ENCODE measurements around the gene PRDM4. TPM values are rescaled to one million over a fixed set of nuclear protein-coding genes. Genes with fewer than 3 reads are reported as not detected.

PRDM4 gene, protein sequence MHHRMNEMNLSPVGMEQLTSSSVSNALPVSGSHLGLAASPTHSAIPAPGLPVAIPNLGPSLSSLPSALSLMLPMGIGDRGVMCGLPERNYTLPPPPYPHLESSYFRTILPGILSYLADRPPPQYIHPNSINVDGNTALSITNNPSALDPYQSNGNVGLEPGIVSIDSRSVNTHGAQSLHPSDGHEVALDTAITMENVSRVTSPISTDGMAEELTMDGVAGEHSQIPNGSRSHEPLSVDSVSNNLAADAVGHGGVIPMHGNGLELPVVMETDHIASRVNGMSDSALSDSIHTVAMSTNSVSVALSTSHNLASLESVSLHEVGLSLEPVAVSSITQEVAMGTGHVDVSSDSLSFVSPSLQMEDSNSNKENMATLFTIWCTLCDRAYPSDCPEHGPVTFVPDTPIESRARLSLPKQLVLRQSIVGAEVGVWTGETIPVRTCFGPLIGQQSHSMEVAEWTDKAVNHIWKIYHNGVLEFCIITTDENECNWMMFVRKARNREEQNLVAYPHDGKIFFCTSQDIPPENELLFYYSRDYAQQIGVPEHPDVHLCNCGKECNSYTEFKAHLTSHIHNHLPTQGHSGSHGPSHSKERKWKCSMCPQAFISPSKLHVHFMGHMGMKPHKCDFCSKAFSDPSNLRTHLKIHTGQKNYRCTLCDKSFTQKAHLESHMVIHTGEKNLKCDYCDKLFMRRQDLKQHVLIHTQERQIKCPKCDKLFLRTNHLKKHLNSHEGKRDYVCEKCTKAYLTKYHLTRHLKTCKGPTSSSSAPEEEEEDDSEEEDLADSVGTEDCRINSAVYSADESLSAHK
- polyA plus RNA-seq (ENCODE audit: insufficient read length in 3 of 3), result 10 to 100 TPM; 39.7 to 44.1 (median 41.1) TPM

DNA sequence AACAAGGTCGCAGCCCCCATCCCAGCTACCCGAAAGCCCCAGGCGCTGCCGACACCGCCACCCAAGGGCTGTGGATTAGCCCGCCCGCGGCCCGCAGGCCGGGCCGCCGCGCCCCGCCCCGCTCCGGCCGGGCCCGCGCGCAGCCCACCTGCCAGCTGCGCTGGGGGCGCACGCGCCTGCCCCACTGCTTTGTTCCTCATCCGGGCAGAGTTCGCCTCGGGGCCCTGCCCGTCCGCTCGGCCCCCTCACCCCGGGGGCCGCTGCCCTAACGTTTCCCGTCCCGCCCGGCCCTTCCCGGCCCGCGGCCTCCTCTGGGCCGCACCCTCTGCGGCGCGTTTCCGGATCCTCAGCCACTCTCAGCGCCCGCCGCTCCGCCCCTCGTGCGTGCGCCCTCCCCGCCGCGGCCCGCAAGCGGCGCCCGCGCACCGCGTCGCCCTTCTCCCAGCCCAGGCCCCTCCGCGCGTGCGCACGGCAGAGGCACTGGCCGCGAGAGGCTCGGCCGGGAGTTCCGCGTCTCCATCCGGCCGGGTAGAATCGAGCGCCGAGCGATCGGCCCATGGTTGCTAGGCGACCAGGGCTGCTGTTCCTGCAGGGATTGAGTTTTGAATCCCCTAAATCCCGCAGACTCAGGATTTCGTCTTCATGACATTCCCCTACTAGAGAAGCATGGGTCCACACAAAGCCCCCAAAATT is at the start of gene PRDM4:
Gene PRDM4 (minus strand): TSS at position 329 of the 693 bp plus-strand sequence. CDS start 622 bp downstream, outside the sequence.
- peak; percentile 82 to 93 (median 85) for DNase-seq (ENCODE audit: low read depth in 3 of 3, low spot score in 2 of 3)

DNA sequence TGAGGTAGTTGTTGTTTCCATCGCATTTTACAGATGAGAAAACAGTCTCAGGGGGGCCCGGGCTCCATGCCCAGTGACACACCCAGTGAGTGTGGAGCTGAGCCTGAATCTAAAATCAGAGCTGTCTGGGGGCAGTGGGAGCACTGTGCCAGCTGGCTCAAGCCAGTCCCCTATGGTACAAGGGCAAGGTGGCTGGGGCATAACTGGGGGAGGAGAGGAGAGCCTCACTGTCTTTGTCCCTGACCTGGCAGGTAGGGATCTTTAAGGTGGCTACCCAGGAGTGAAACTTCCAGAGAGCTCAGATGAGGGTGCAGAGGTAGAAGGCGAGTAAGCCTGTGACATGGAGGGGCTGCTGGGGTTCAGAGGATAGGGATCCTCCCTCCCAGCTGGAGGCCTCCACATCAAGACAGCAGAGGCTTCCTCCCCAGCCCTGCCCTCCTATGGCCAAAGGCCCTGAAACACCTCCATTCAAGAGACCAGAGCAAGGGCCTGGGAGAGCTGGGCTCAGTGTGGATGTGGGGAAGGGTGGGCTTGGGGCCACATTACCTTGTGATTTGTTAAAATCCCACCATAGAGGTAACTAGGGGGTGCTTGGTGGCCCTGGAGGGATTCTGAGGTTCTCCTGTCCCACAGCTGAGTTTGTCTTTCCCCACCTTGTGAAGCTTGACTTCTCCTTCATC is 46.7 kb upstream of the PRDM4 start:
- DNase-seq (ENCODE audit: low read depth in 3 of 3, low spot score in 2 of 3), result no peak

DNA sequence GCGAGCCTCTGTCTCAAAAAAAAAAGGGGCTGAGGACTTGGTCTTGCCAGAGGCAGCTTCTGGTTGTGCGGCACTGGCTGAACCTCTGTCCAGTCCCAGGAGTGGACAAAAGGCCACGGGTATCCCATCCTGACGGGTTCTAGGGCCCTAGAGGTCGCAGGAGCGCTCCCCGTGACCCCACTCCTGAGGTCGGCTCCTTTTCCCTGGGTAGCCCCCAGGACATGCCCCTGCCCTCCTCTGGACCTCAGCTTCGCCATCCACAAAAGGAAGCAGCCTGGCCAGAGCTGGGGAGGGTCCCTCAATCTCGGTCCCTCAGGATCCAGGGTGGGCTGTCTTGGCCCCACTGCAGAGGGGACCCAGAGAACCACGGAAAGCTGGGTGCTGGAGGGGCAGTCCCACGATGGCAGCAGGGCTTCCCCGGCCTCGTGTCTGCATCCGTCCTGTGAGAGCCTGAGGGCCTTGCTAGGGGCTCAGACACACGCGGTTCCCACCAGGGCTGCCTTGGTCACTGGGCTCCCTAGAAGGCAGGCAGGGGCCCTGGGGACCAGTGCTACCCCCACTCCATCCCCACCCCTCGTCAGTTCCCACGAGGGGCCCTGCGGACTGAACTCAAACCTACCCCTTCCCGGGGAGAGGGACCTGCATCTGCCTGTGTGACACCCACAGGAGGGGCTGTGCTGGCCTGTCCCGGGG is 44.7 kb upstream of the PRDM4 start:
- no peak for DNase-seq (ENCODE audit: low read depth in 3 of 3, low spot score in 2 of 3)

DNA sequence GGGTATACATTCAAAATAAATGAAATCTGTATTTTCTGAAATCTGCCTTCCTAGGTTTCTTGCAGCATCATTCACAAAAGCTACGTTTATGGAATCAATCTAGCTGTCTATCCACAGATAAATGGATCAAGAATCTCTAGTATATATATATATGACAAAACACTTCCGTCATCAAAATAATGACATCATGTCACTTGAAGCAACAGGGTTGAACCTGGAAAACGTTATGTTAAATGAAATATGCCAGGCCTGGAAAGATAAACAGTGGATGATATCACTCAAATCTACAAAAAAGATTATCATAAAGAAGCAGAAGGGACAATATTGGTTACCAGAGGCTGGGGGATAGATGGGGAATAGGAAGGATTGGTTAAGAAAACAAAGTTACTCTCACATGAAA is 42.2 kb upstream of the PRDM4 start:
- DNase-seq (ENCODE audit: low read depth in 3 of 3, low spot score in 2 of 3), result no peak

DNA sequence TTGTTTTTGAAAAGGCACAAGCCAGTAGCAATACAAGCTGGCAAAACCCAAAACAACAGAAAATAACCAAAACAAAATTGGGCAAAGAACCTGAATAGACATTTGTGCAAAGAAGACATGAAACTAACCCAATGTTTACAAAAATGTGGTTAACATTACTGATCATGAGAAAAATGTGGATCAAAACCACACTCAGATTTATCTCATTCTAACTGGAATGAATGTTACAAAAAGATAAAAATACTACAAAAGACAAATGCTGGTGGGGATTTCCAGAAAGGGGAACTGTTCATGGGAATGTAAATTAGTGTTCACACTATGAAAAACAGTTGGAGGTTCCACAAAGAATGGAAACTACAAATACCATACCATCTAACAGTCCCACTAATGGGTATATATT is 40.2 kb upstream of the PRDM4 start:
- no peak for DNase-seq (ENCODE audit: low read depth in 3 of 3, low spot score in 2 of 3)

DNA sequence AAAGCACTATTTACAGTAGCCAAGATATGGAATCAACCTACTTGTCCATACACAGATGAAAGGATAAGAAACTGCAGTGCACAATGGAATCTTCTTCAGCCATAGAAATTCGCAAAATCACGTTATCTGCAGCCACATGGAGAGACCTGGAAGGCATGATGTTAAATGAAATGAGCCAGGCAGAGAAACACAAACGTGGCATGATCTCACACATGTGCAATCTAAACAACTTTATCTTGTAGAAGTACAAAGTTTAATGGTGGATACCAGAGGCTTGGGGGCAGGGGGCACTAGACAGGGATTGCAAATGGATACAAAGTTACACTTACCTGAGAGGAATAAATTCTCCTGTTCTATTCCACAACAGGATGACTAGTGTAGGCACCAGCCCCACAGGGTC is 37.6 kb upstream of the PRDM4 start:
- no peak for DNase-seq (ENCODE audit: low read depth in 3 of 3, low spot score in 2 of 3)

DNA sequence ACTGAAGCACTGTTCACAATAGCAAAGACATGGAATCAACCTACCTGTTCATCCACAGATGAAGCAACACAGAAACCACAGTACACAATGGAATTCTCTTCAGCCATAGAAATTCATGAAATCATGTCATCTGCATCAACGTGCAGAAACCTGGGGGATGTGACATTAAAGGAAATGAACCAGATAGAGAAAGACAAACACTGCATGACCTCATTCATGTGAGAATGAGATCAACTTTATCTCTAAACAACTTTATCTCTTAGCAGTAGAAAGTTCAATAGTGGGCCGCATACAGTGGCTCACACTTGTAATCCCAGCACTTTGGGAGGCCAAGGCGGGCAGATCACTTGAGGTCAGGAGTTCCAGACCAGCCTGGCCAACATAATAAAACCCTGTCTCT is 33.5 kb upstream of the PRDM4 start:
- DNase-seq (ENCODE audit: low read depth in 3 of 3, low spot score in 2 of 3), result no peak

DNA sequence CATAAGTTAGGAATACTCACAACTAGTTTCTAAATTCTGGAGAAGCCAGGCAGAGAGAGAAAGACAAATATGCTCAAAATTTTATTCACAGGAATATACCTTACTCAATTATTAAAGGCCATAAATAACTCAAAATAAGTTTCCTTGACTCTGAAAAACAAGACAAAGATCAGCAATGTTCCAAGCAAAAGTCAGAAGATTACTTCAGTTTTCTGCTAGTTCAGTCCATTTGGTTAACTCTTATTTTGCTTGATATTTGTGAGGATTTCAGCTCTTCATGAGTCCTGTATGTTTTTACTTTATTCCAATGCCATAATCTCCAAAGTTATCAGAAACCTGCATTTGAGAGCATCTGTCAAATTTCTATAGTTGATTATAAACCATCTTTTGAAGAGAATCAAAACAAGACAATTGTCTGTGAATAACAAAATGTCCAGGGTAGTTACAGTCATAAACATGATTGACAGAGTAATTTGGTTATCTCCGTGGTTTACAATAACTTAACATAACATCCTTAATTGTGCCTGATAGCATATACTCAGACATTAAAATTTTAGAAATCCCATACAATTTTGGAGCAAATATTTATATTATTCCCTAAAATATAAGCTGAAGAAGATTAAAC is 30.6 kb upstream of the PRDM4 start:
- DNase-seq (ENCODE audit: low read depth in 3 of 3, low spot score in 2 of 3), result no peak

DNA sequence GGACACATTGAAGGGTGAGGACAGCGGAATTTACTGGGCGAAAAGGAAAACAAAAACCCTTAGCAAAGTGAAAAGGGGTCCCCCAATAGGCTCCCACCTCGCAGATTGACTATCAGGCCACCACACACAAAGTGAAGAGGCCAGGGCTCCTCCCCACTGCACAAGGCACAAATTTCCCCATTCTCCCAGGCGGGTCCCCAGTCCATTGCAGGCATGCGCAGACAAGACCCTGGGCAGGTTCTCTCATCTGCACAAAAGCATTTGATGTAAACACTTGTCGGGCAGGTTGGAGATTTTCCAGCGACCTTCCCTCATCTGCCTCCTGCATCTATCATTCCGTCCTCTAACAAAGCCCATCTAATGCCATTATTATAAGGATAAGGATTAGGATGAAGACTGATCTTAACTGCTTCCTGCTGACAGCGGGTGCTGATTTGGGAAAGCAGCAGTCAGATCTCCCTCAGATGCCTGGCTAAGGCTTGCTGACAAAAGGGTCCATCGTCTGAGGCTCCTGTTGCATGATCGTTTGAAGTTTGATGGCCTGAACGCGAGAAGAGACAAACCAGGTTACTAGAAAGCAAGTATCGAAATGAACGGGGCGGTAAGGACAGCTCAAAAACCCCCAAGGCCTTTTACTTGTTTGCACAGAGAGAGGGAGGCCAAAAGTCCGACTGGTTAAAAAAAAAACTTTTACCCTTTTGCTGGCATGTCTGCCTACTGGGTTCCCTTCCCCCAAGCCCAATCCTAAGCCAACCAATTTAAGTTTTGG is 27.9 kb upstream of the PRDM4 start:
- no peak for DNase-seq (ENCODE audit: low read depth in 3 of 3, low spot score in 2 of 3)

DNA sequence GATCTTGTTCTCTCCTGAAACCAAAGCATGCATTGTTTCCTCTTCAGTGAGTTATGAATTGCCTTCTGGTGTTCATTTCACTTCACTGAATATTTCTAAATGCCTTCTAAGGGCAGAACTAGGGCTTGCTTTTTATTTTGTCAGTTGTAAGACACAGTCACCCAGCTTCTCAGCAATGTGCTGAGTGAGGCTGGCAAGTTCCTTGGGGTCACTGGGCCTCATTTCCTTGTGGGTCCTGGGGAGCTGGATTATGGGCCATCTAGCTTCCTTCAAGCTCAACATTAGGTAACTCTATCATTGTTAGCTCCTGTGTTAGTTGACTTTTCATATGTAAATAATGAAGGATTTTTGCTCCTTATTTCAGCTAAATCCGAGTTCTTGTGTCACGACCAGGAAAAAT is 27.3 kb upstream of the PRDM4 start:
- DNase-seq (ENCODE audit: low read depth in 3 of 3, low spot score in 2 of 3), result no peak

DNA sequence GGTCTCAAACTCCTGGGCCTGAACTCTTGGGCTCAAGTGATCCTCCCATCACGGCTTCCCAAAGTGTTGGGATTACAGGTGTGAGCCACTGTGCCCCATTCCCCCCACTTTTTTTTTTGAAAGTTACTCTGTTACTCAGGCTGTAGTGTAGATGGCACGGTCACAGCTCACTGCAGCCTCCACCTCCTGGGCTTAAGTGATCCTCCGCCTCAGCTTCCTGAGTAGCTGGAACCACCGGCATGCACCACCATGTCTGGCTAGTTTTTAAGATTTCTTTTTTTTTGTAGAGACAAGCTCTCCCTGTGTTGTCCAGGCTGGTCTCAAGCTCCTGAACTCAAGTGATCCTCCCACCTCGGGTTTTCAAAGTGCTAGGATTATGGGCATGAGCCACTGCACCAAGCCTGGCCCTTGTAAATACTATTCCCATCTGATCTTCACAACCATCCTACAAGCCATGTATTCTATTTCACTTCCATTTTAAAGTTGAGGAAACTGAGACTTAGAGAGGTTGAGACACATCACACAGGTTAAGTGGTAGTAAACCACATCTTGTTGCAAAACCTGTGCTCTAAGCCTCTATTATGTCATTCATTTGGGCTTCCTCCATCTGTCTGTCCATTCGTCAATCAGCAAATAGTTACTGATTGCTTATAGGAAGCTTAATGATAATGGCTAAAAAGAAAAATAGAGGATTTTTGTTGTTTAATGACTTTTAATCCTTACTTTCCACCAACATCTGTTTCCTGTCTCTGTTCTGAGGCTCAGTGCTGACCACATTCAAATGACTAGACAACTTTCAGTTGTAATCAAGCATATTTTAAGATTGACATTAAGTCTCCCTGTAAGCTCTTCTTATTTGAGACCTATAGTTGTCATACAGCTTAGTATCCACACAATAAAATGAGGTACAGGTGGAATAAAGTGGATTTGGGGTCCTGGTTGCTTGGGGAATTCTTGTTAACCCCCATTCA is 22.8 kb upstream of the PRDM4 start:
- DNase-seq (ENCODE audit: low read depth in 3 of 3, low spot score in 2 of 3), result no peak

DNA sequence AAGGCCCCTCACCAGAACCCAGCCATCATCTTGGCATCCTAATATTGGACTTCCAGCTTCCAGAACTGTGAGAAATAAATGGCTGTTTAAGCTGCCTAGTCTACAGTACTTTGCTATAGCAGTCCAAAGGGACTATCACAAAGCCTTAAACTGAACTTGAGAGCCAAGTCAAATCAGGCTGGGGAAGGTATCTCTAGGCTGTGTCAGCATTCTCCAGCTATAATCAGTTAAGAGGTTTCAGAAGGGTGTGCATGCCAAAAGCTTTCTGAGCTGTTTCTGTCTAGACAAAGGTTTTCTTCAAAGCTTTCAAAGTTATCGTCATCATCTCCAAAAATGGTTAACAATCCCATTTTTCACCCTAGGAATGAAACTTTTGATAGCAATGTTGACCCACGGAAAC is 21.1 kb upstream of the PRDM4 start:
- DNase-seq (ENCODE audit: low read depth in 3 of 3, low spot score in 2 of 3), result no peak

DNA sequence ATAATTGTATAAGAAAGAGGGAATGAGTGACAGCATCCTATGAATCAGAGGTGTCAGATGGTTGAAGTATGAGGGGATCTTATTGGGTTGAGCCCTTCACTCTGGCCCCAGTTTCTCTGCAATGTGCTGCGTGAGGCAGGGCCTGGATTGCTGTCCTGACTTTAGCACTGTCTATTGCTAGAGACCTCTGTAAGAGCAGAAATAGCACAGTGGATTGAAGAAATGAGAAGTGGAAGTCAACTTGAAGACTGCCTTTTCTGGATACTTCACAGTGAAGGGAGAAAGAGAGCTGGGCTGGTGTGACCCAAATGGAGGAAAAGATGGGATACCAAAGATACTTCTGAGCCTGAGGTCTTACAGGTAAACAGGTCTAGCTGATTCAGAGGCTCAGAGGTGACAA is 19.4 kb upstream of the PRDM4 start:
- no peak for DNase-seq (ENCODE audit: low read depth in 3 of 3, low spot score in 2 of 3)

DNA sequence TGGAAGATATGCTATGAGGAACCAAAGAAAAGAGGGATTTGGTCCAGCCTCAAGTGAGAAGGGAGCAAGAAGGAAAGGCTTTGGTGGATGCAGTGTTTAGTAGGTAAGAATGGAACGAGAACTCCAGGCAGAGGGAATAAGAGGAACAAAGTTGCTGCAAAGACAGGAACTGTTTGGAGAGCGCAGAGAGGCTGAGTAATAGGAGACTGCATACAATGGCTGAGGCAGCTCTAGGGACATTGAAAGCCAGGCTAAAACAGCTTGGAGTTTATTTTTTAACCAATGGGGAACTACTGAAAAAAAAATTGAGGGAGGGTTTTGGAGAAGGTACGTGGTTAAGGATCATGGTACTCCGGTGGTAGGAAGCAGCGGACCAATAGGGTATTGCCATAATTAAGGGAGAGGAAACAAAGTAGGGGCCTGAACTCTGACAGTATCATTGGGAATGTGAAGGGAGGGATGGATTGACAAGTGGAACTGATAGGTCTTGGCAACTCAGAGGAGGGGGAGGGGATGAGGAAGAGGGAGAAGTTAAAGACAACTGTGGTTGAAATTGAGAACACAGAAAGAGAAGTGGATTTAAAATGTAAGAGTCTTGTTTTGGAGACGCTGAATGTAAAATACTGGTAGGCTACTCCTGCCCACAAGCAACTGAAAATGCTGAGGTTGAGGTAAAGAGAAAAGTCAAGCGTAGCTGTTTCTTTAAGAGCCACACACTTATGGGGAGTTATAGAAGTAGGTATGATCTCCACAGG is 18.3 kb upstream of the PRDM4 start:
- no peak for DNase-seq (ENCODE audit: low read depth in 3 of 3, low spot score in 2 of 3)

DNA sequence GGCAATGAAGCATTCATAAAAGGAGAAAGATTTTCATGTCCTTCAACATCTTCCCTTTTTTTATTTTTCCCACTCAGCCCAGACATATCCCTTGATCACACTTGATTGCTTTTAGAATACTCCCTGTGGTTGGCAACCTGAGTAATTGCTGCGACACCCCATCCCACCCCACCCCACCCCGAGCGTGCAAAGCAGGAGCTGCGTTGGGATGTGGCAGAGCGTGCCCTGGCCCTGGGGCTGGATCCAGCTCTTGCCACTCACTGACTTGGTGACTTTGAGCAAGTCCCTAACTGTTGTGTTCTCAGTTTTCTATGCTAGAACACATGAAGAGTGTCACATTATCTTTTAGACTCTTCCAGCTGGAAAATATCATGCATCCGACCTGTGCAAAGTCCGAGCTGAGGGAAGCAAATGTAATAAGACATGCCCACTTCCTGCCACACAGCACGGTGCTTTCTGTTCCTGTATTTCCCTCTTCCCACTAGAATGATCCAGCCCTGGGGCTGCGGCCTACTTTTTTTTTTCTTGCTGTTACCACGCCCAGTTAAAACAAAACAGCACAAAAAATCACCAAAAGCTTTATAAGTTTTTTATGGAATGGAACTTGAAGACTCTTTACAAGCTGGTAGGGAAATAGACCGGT is 17.6 kb upstream of the PRDM4 start:
- DNase-seq (ENCODE audit: low read depth in 3 of 3, low spot score in 2 of 3), result no peak

DNA sequence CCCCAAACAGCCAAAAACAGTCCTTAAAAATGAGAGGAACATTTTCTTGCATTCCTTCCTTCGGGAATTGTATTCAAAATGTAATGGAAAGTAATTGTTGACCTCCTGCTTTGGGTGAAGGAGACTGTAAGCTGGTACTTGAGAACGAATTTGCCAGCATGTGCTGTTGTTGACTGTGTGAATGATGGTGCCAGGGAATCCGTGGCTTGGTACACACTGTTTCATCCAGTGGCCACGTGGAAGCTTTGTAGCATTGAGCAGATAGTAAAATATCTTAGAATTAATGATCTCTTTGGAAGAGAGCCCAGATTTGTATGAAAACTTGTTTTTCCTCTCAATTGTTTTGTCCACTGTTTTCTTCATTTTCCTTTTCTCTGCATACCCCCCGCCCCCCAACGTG is 15.2 kb upstream of the PRDM4 start:
- no peak for DNase-seq (ENCODE audit: low read depth in 3 of 3, low spot score in 2 of 3)
